Measurements from ENCODE around the gene PRKD1. TPM values are rescaled to one million over a fixed set of nuclear protein-coding genes. Genes with fewer than 3 reads are reported as not detected.

The PRKD1 gene
- total and polyA plus RNA-seq, 2 of the 13 experiments (the other 11 are each of a cell fraction or from before 2014, with no cell fraction given), result 0.22 to 1.3 TPM

DNA sequence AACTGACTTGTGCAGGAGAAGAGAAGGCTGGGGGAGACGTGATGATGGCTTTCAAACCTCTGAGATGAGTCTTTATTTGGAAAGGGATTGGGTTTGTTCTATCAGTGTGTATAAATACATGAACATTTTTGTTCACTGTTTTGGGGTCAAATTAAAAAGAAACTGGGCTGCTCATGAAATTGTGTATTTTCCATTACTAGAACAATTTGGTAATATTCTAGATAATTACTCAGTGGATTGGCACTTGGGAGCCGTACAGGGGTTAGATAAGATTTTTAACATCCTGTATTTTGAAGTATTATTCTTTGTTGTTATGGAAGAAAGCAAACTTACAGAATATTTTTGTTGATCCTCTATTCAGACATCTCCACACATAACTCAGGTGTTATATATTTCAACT is 340.6 kb downstream of the PRKD1 start:
- H3K79me2 ChIP-seq (ENCODE audit: insufficient read depth, low read length), result no peaks in the 10 kb centered on the region
- no peak overlapping the region for H2AFZ ChIP-seq (ENCODE audit: low read length)
- intact Hi-C loops (cut with micrococcal nuclease; ENCODE audit: unreplicated experiment) (no loop called here), in situ Hi-C loops (cut with HindIII; ENCODE audit: extremely low pct_ligation_motif_present, low pct_unique_long_range_greater_than_20kb) (no loop called here)
- no TSS peak for BruUV-seq (replicated peaks)
- no peak for ATAC-seq
- POLR2A ChIA-PET, result no interaction called here
- CTCF ChIA-PET (ENCODE audit: low intra/inter-chr PET ratio, low total read pairs), result no interaction called here
- no peak overlapping the region for H3K4me3 ChIP-seq (replicated peaks in 1 of 3; ENCODE audit: insufficient read depth in 1 of 3, low read depth in 2 of 3, low read length in 3 of 3)
- DNase-seq (ENCODE audit: low spot score), result no peak
- 13% methylated on average over 2 of the region's 2 CpGs for WGBS (ENCODE audit: low lambda C conversion rate)
- H3K27me3 ChIP-seq (ENCODE audit: control insufficient read depth in 1 of 2, insufficient read depth in 2 of 2, low read length in 2 of 2), result no peaks in the 10 kb centered on the region
- H3K4me1 ChIP-seq (ENCODE audit: insufficient read depth, low read length), result no peaks in the 10 kb centered on the region
- H3K9me3 ChIP-seq (ENCODE audit: low read length), result peaks cover 61% of the 10 kb centered on the region
- no peaks in the 10 kb centered on the region for H3K36me3 ChIP-seq (replicated peaks in 1 of 2; ENCODE audit: control insufficient read depth in 1 of 2, insufficient read depth in 2 of 2, low read length in 2 of 2)
- TF ChIP-seq HMG20B (CRISPR knock-in tag; conservative IDR thresholded peaks at IDR 0.05) (no peak), THAP11 (CRISPR knock-in tag; IDR thresholded peaks at IDR 0.05) (no peak), MEF2D (CRISPR knock-in tag; IDR thresholded peaks at IDR 0.05) (no peak), HOXA7 (CRISPR knock-in tag; IDR thresholded peaks at IDR 0.05) (no peak), ZNF891 (CRISPR knock-in tag; IDR thresholded peaks at IDR 0.05) (no peak), POLR2AphosphoS2 (IDR thresholded peaks at IDR 0.05; ENCODE audit: low read depth, low read length) (no peak), DRAP1 (CRISPR knock-in tag; IDR thresholded peaks at IDR 0.05) (no peak), PAXIP1 (CRISPR knock-in tag; conservative IDR thresholded peaks at IDR 0.05) (no peak), ZFP82 (CRISPR knock-in tag; IDR thresholded peaks at IDR 0.05; ENCODE audit: borderline replicate concordance) (no peak), PAWR (CRISPR knock-in tag; IDR thresholded peaks at IDR 0.05; ENCODE audit: borderline replicate concordance) (no peak), HNF4G (IDR thresholded peaks at IDR 0.05; ENCODE audit: borderline replicate concordance, low read depth, low read length) (no peak), HNF4G (CRISPR knock-in tag; IDR thresholded peaks at IDR 0.05; ENCODE audit: borderline replicate concordance, low read depth) (no peak), BORCS8-MEF2B (CRISPR knock-in tag; IDR thresholded peaks at IDR 0.05) (no peak), ZNF367 (CRISPR knock-in tag; IDR thresholded peaks at IDR 0.05; ENCODE audit: borderline replicate concordance) (no peak), NFYB (CRISPR knock-in tag; IDR thresholded peaks at IDR 0.05) (no peak)
- TF ChIP-seq, protein P1, sequence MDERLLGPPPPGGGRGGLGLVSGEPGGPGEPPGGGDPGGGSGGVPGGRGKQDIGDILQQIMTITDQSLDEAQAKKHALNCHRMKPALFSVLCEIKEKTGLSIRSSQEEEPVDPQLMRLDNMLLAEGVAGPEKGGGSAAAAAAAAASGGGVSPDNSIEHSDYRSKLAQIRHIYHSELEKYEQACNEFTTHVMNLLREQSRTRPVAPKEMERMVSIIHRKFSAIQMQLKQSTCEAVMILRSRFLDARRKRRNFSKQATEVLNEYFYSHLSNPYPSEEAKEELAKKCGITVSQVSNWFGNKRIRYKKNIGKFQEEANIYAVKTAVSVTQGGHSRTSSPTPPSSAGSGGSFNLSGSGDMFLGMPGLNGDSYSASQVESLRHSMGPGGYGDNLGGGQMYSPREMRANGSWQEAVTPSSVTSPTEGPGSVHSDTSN (CRISPR knock-in tag; IDR thresholded peaks at IDR 0.05), result no peak
- TF ChIP-seq, protein P2, sequence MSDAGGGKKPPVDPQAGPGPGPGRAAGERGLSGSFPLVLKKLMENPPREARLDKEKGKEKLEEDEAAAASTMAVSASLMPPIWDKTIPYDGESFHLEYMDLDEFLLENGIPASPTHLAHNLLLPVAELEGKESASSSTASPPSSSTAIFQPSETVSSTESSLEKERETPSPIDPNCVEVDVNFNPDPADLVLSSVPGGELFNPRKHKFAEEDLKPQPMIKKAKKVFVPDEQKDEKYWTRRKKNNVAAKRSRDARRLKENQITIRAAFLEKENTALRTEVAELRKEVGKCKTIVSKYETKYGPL (CRISPR knock-in tag; IDR thresholded peaks at IDR 0.05), result no peak
- TF ChIP-seq, protein P3, sequence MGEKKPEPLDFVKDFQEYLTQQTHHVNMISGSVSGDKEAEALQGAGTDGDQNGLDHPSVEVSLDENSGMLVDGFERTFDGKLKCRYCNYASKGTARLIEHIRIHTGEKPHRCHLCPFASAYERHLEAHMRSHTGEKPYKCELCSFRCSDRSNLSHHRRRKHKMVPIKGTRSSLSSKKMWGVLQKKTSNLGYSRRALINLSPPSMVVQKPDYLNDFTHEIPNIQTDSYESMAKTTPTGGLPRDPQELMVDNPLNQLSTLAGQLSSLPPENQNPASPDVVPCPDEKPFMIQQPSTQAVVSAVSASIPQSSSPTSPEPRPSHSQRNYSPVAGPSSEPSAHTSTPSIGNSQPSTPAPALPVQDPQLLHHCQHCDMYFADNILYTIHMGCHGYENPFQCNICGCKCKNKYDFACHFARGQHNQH (CRISPR knock-in tag; IDR thresholded peaks at IDR 0.05), result no peak
- H3K4me2 ChIP-seq (ENCODE audit: low read depth, low read length), result no peak overlapping the region
- H3K9ac ChIP-seq (ENCODE audit: insufficient read depth, low read depth, low read length), result no peak overlapping the region
- H4K20me1 ChIP-seq (ENCODE audit: insufficient read depth, low read length), result no peaks in the 10 kb centered on the region
- no peak overlapping the region for H3K27ac ChIP-seq (ENCODE audit: extremely low read length, insufficient read depth, low read length)
- no peak for FAIRE-seq

Data from HepG2 (cell line).